Neural progenitor cell (in vitro differentiated cells): ENCODE data around the gene SPAG9. TPM values are rescaled to one million over a fixed set of nuclear protein-coding genes. Genes with fewer than 3 reads are reported as not detected.
"Not testable (repeated sequence)": the region's sequence is repeated elsewhere in the genome, so short reads cannot be mapped to it uniquely, and the experiment has no call there.

Experiments used
- DNase-seq: peaks from one replicate; pipeline ENCODE4 v3.0.0-alpha.2; 2016; ENCODE audit warnings: low spot score
- H2AFZ ChIP-seq: fragments of 200-600 bp; sonication (generic); replicated peaks from 2 replicates; pipeline ENCODE4 v1.6.1; 2016; ENCODE audit warnings: antibody characterized with exemption
- H3F3A ChIP-seq: fragments of 200-600 bp; sonication (generic); 2 replicates; pipeline ENCODE4 v1.6.1; 2016; ENCODE audit warnings: antibody characterized with exemption, low read depth
- H3K27ac ChIP-seq: fragments of 200-600 bp; sonication (generic); 2 replicates; pipeline ENCODE4 v1.5.1; 2016; ENCODE audit warnings: mild to moderate bottlenecking
- H3K27me3 ChIP-seq: fragments of 200-600 bp; sonication (generic); 2 replicates; pipeline ENCODE4 v1.6.1; 2016; ENCODE audit warnings: mild to moderate bottlenecking, moderate library complexity
- H3K36me3 ChIP-seq: fragments of 200-600 bp; sonication (generic); 2 replicates; pipeline ENCODE4 v1.5.1; 2016
- H3K4me1 ChIP-seq: fragments of 200-600 bp; sonication (generic); 2 replicates; pipeline ENCODE4 v1.6.1; 2016; ENCODE audit warnings: mixed run types
- H3K4me2 ChIP-seq: fragments of 200-600 bp; sonication (generic); 2 replicates; pipeline ENCODE4 v1.6.1; 2016
- H3K4me3 ChIP-seq: fragments of 200-600 bp; sonication (generic); 2 replicates; pipeline ENCODE4 v1.5.1; 2016
- H3K79me2 ChIP-seq: fragments of 200-600 bp; sonication (generic); 2 replicates; pipeline ENCODE4 v1.6.1; 2016; ENCODE audit warnings: low read depth
- H3K9ac ChIP-seq: fragments of 200-600 bp; sonication (generic); 2 replicates; pipeline ENCODE4 v1.6.1; 2016
- H3K9me3 ChIP-seq: fragments of 200-600 bp; sonication (generic); 2 replicates; pipeline ENCODE4 v1.5.1; 2016; ENCODE audit warnings: low read depth
- H4K20me1 ChIP-seq: fragments of 200-600 bp; sonication (generic); 2 replicates; pipeline ENCODE4 v1.6.1; 2016; ENCODE audit warnings: low read depth
- H3K27ac Mint-ChIP-seq: 3 replicates; pipeline ENCODE4 v1.8.0; 2021; ENCODE audit warnings: mixed read lengths
- H3K27me3 Mint-ChIP-seq: 2 replicates; pipeline ENCODE4 v1.8.0; 2022; ENCODE audit warnings: low read depth, mild to moderate bottlenecking, inconsistent platforms, moderate library complexity, mixed read lengths; ENCODE audit not compliant: insufficient read depth
- H3K36me3 Mint-ChIP-seq: 3 replicates; pipeline ENCODE4 v1.8.0; 2021; ENCODE audit warnings: mixed read lengths
- H3K4me1 Mint-ChIP-seq: 3 replicates; pipeline ENCODE4 v1.8.0; 2021; ENCODE audit warnings: mixed read lengths
- H3K4me3 Mint-ChIP-seq: 3 replicates; pipeline ENCODE4 v1.8.0; 2021; ENCODE audit warnings: mild to moderate bottlenecking, moderate library complexity, mixed read lengths
- H3K9me3 Mint-ChIP-seq: 3 replicates; pipeline ENCODE4 v1.8.0; 2020; ENCODE audit warnings: mixed read lengths
- CTCF ChIP-seq: fragments of 200-600 bp; sonication (generic); IDR thresholded peaks from 2 replicates; pipeline ENCODE4 v1.5.1; 2017; ENCODE audit warnings: antibody characterized with exemption, mild to moderate bottlenecking
- EZH2 ChIP-seq: fragments of 200-600 bp; sonication (generic); IDR thresholded peaks from 2 replicates; pipeline ENCODE4 v1.6.1; 2017; ENCODE audit warnings: antibody characterized with exemption, mild to moderate bottlenecking, moderate library complexity
- EZH2phosphoT487 ChIP-seq: fragments of 200-600 bp; sonication (generic); IDR thresholded peaks from 2 replicates; pipeline ENCODE4 v1.6.1; 2017; ENCODE audit warnings: antibody characterized with exemption
- total RNA-seq: library from RNA; depleted of rRNA; stranded (reverse); fragments of >200 nt; gene quantifications from 2 replicates; pipeline ENCODE4 v1.2.3, GENCODE V29; 2015; ENCODE audit warnings: low replicate concordance

The SPAG9 gene
- total RNA-seq, 1 donor from 2014 or later, result 99.5 TPM

- no peak overlapping the region for H3K27ac ChIP-seq
- no peaks in the 10 kb centered on the region for H3F3A ChIP-seq
- no peak overlapping the region for H3K4me3 Mint-ChIP-seq
- H3K4me2 ChIP-seq, result no peak overlapping the region
- no peaks in the 10 kb centered on the region for H3K27me3 ChIP-seq
- H3K9ac ChIP-seq, result no peak overlapping the region
- no peaks in the 10 kb centered on the region for H3K9me3 Mint-ChIP-seq
- TF ChIP-seq EZH2 (no peak), CTCF (no peak), EZH2phosphoT487 (no peak)
- peaks cover 2% of the 10 kb centered on the region for H3K27me3 Mint-ChIP-seq
- no peaks in the 10 kb centered on the region for H3K9me3 ChIP-seq
- no peak overlapping the region for H2AFZ ChIP-seq
- no peaks in the 10 kb centered on the region for H3K36me3 ChIP-seq
- H3K27ac Mint-ChIP-seq, result no peak overlapping the region
- peaks cover 5% of the 10 kb centered on the region for H3K36me3 Mint-ChIP-seq
- no peak for DNase-seq
- no peaks in the 10 kb centered on the region for H3K4me1 Mint-ChIP-seq
- no peak overlapping the region for H3K4me3 ChIP-seq
- H3K4me1 ChIP-seq, result no peaks in the 10 kb centered on the region
- peaks cover 19% of the 10 kb centered on the region for H3K79me2 ChIP-seq
- peaks cover 3% of the 10 kb centered on the region for H4K20me1 ChIP-seq
Observed at GRCh38 chr17:51097708-51098446, 22.8 kb downstream of the SPAG9 start.

- no peak overlapping the region for H3K27ac Mint-ChIP-seq
Observed at GRCh38 chr17:51091635-51092034, 29.0 kb downstream of the SPAG9 start.

DNA sequence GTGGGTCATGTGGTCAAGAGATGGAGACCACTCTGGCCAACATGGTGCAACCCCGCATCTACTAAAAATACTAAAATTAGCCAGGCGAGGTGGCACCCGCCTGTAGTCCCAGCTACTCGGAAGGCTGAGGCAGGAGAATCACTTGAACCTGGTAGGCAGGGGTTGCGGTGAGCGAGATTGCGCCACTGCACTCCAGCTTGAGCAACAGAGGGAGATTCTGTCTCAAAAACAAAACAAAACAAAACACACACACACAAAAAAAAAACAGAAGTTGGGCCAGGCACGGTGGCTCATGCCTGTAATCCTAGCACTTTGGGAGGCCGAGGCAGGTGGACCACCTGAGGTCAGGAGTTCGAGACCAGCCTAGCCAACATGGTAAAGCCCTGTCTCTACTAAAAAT, 31.8 kb downstream of the SPAG9 start:
- not testable (repeated sequence) for H3K27me3 Mint-ChIP-seq, H3K9me3 Mint-ChIP-seq, DNase-seq, H3K27me3 ChIP-seq, H2AFZ ChIP-seq, H3K4me1 Mint-ChIP-seq, H3K4me3 ChIP-seq, H3K9ac ChIP-seq, H3K27ac ChIP-seq, H3K36me3 Mint-ChIP-seq, H3K4me3 Mint-ChIP-seq, H3K9me3 ChIP-seq, H3K27ac Mint-ChIP-seq, H3K4me2 ChIP-seq, H3F3A ChIP-seq, H4K20me1 ChIP-seq, H3K36me3 ChIP-seq
- Histone ChIP-seq H3K79me2 (peaks cover 40% of the 10 kb centered on the region), H3K4me1 (peaks cover 10% of the 10 kb centered on the region)

More at GRCh38 chr17:51091635-51092034, 29.0 kb downstream of the SPAG9 start:
- Histone ChIP-seq H3K4me3 (no peak overlapping the region), H3K27me3 (no peaks in the 10 kb centered on the region), H3K9me3 (no peaks in the 10 kb centered on the region), H3K9ac (no peak overlapping the region), H3K4me2 (no peak overlapping the region), H3K4me1 (peaks cover 10% of the 10 kb centered on the region), H4K20me1 (peaks cover 5% of the 10 kb centered on the region), H3K79me2 (peaks cover 46% of the 10 kb centered on the region), H3F3A (peaks cover 4% of the 10 kb centered on the region), H3K27ac (peak overlapping the region; percentile 58), H2AFZ (no peak overlapping the region), H3K36me3 (no peaks in the 10 kb centered on the region)
- Mint-ChIP-seq H3K4me1 (peaks cover 7% of the 10 kb centered on the region), H3K27me3 (peaks cover 2% of the 10 kb centered on the region), H3K4me3 (no peak overlapping the region), H3K36me3 (no peaks in the 10 kb centered on the region), H3K9me3 (no peaks in the 10 kb centered on the region)
- DNase-seq, result no peak
- TF ChIP-seq CTCF, result no peak
- no peak for TF ChIP-seq EZH2phosphoT487
- no peak for TF ChIP-seq EZH2

DNA sequence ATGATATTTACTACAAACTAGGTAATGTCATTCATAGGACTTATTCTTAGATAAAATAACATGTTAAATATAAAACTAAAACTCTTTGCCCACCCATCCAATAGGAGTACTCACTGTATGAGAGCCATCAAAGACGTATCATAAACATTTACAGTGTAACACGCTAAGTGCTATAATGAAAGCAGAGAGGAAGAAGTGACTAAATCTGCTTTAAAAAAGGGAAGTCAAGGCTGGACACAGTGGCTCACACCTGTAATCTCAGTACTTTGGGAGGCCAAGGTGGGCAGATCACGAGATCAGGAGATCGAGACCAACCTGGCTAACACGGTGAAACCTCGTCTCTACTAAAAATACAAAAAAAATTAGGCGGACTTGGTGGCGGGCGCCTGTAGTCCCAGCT, 32.4 kb downstream of the SPAG9 start:
- no peak for DNase-seq
- H3K27me3 Mint-ChIP-seq, result peaks cover 2% of the 10 kb centered on the region
- H3K27me3 ChIP-seq, result no peaks in the 10 kb centered on the region
- peaks cover 7% of the 10 kb centered on the region for H3K4me1 Mint-ChIP-seq
- peaks cover 4% of the 10 kb centered on the region for H3F3A ChIP-seq
- no peaks in the 10 kb centered on the region for H3K36me3 ChIP-seq
- no peak overlapping the region for H3K4me3 Mint-ChIP-seq
- peaks cover 5% of the 10 kb centered on the region for H4K20me1 ChIP-seq
- H3K4me2 ChIP-seq, result no peak overlapping the region
- no peak overlapping the region for H2AFZ ChIP-seq
- H3K4me3 ChIP-seq, result no peak overlapping the region
- H3K79me2 ChIP-seq, result peaks cover 38% of the 10 kb centered on the region
- no peak overlapping the region for H3K27ac ChIP-seq
- TF ChIP-seq CTCF (no peak), EZH2 (no peak), EZH2phosphoT487 (no peak)
- H3K9ac ChIP-seq, result no peak overlapping the region
- no peaks in the 10 kb centered on the region for H3K9me3 ChIP-seq
- H3K27ac Mint-ChIP-seq, result no peak overlapping the region
- no peaks in the 10 kb centered on the region for H3K9me3 Mint-ChIP-seq
- peaks cover 10% of the 10 kb centered on the region for H3K4me1 ChIP-seq
- no peaks in the 10 kb centered on the region for H3K36me3 Mint-ChIP-seq
